Upper lobe of left lung (tissue), 4 donors: ENCODE data around the gene TRIM50.

Experiments
- EP300 ChIP-seq, 4 donors: sonication (generic); formaldehyde crosslinking; IDR thresholded peaks; one replicate each; pipeline ENCODE4 v1.5.1; 2017; ENCODE audit warnings: antibody characterized with exemption in 4 of 4, control low read depth in 2 of 4
- POLR2A ChIP-seq, 4 donors: fragments of 450-650 bp; IDR thresholded peaks; one replicate each; pipeline ENCODE4 v1.5.1; 2016 to 2017; ENCODE audit warnings: antibody characterized with exemption in 4 of 4, mild to moderate bottlenecking in 2 of 4
- POLR2AphosphoS5 ChIP-seq, 2 donors: sonication (generic); formaldehyde crosslinking; IDR thresholded peaks; one replicate each; pipeline ENCODE4 v1.5.1; 2017; ENCODE audit warnings: antibody characterized with exemption in 2 of 2
- TF ChIP-seq, protein P1 (sequence below), 6 experiments: fragments of 450-650 bp in 4 of 6; fragments of 200-600 bp in 2 of 6; sonication (generic) in 2 of 6; IDR thresholded peaks; one replicate each; pipeline ENCODE4 v1.5.1; 2016 to 2019; ENCODE audit warnings: antibody characterized with exemption in 6 of 6

GRCh38 chr7:73366990-73367389, 39.1 kb upstream of the TRIM50 start:
- TF ChIP-seq POLR2AphosphoS5 (IDR thresholded peaks at IDR 0.05) (no peak), POLR2A (IDR thresholded peaks at IDR 0.05) (no peak), EP300 (IDR thresholded peaks at IDR 0.05) (no peak)
- TF ChIP-seq, protein P1, sequence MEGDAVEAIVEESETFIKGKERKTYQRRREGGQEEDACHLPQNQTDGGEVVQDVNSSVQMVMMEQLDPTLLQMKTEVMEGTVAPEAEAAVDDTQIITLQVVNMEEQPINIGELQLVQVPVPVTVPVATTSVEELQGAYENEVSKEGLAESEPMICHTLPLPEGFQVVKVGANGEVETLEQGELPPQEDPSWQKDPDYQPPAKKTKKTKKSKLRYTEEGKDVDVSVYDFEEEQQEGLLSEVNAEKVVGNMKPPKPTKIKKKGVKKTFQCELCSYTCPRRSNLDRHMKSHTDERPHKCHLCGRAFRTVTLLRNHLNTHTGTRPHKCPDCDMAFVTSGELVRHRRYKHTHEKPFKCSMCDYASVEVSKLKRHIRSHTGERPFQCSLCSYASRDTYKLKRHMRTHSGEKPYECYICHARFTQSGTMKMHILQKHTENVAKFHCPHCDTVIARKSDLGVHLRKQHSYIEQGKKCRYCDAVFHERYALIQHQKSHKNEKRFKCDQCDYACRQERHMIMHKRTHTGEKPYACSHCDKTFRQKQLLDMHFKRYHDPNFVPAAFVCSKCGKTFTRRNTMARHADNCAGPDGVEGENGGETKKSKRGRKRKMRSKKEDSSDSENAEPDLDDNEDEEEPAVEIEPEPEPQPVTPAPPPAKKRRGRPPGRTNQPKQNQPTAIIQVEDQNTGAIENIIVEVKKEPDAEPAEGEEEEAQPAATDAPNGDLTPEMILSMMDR (IDR thresholded peaks at IDR 0.05) = no peak
